CD4-positive, alpha-beta T cell treated with Interleukin-12 subunit alpha and Interleukin-12 subunit beta, for 1 hour (primary cell): ENCODE results near the gene CACNB1.

Source experiments
- DNase-seq: peaks from one replicate; pipeline ENCODE4 v3.0.0-alpha.2; 2020

The CACNB1 gene

DNA sequence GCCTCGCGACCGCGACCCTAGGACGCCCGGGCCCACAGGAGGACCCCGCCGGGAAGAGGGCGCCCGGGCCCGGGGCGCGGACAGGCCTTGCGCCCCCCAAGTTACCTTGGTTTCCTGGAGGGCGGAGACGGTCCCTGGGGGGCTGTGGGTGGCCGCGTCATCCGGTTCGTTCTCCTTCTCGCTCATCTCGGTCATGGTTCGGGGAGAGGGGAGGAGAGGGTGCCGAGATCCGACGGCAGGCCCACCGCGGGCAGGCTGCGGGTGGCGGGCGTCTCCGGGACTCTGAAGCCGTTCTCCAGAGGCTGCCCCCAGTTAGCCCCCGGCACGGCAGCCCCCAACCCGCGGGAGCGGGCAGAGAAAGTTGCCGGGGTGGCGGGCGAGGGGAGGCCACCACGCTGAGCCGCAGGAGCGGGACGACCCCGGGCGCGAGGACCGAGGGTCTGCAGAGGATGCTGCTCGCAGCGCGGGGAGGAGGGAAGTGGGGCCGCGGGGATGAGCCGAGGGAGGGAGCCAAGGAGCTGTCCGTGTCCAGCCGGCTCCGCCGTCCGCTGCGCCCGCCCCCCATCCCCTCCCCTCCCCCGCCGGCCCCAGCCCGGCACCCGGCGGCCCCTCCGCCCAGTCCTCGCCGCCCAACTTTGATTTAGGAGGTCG, 28.0 kb upstream of the CACNB1 start, which contains the start of gene STAC2:
TSS of gene STAC2 (minus strand) at position 638 of the 651 bp plus-strand sequence. CDS start at position 195, 443 bp downstream.
- no peak for DNase-seq

DNA sequence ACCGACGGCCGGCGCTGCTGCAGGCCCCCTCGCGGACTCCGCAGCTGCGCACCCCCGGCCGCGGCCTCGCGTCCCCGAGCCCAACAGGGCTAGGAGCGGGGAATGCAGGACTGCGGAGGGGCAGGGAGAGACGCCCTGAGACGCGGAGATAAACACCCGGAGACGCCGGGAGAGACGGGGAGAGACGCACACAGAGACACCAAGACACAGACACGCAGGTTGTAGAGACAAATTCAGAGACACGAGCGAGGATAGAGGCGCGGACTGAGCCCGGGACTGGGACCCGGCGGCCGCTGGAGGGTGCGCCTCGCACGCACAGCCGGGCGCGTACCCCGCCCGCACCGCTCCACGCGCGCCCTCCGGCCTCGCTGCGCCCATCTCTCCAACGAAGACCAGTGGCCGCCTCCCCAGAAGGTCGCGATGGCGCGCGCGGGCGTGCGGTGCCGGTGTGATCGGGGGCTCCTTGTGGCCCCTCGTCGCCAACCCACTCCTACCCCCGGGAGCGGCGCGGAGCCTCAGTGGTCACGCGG, 27.4 kb upstream of the CACNB1 start:
- no peak for DNase-seq

GRCh38 chr17:39223907-39224777, 26.7 kb upstream of the CACNB1 start:
- DNase-seq, result no peak

GRCh38 chr17:39222866-39223834, 25.7 kb upstream of the CACNB1 start:
- DNase-seq, result no peak

DNA sequence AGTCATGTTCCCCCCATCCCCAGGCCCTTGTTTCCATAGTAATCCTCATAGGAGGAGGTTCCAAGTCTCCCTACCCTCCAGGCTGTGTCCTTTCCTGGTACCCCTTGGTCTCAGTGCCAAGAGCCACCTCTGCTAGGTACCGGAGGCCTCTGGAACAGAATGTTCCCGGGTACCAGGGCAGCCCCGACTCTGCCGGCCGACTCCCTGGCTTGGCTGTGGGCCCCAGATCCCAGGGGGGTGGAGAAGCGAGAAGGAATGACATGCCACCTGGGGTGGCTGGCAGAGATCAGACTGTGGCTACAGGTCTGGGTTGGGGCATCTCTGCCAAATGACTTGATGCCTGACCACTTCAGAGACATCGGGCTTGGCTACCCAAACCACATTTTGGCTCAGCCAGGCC, 24.7 kb upstream of the CACNB1 start:
- DNase-seq, result no peak

DNA sequence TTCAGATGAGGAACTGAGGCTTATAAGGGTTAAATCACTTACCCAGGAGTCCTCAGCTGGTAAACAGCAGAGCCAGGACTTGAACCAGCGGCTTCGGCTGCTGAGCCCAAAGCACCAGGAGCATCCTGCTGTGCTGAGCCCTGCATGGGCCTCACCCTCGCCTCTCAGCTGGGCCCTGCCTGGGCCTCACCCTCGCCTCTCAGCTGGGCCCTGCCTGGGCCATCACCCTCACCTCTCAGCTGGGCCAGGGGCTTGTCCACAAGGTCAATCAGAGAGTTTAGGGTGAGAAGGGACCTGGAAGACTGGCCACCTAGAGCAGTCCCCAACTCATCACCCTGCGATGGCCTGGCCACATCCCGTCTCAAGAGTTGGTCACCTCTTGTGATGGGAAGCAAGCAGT, 24.1 kb upstream of the CACNB1 start:
- DNase-seq, result no peak

DNA sequence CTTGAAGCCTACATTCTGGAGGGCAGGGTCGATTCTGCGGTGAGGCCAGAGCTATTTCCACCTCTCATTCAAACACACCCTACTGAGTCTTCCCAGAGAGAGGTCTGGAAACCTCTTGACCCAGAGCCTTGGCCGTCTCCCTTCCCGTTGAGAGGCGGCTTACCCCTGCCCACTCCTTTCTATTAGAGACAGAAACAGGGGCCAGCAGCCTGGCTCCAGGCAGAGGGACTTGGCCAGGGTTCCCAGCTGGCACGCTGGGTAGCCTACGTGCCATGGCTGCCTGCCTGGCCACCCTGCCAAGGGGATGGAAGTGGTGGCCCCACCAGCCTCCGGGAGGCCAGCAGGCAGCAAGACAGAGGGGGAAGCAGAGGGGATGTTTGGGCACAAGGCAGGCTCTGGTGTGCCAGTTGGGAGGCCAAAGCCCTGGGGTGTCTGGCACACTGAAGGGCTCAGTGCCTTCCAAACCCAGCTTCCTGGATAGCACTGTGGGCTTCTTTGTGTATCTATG, 22.2 kb upstream of the CACNB1 start:
- no peak for DNase-seq

DNA sequence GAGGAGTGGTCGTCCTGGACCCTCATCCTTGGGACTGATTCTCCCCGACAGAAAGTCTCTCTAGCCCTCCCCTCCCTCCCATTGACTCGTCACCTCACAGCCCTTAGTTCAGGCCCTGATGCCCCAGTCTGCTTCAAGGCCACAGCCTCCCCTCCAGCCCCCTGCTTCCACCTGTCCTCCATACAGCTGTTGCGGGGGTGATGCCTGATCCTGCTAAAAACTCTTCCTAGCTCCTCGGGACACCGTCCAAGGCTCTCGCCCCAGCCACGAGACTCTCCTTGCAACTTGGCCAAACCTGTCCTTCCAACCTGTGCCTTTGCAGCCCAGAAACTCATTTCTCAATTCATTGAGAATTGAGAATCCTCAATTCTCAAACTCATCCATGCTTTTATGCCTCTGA, 21.4 kb upstream of the CACNB1 start:
- no peak for DNase-seq

DNA sequence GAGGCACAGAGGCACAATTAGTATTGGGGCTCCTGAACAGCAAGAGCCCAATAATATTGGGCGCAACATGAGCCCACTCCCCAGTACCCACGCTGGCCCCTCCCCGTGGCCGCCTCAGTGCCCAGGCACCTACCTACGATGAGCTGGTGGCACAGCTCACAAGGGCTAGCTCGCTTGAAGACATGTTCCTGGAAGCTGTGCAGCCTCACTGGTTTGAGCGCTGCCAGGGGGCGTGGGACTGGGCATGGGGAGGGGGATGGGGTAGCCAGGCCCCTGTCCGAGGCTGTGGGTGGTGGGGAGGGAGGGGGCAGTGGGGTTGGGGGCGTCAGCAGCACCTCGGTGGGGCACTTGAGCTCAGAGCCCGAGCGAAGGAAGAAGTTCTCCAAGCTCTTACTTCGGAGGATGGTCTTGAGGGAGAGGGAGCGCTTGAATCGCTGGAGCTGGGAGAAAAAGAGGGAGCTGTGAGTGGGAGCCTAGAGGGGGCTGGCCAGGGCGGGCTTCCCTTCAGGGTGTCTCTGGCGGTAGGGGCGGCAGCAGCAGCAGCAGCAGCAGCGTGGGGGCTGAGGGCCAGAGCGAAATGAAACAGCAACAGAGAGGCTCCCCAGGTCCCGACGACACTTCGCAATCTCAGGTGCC, 20.4 kb upstream of the CACNB1 start:
- DNase-seq, result no peak

GRCh38 chr17:39213852-39214251, 16.4 kb upstream of the CACNB1 start:
- no peak for DNase-seq

- DNase-seq, result no peak
Measured at GRCh38 chr17:39212841-39213480, 15.5 kb upstream of the CACNB1 start.

DNA sequence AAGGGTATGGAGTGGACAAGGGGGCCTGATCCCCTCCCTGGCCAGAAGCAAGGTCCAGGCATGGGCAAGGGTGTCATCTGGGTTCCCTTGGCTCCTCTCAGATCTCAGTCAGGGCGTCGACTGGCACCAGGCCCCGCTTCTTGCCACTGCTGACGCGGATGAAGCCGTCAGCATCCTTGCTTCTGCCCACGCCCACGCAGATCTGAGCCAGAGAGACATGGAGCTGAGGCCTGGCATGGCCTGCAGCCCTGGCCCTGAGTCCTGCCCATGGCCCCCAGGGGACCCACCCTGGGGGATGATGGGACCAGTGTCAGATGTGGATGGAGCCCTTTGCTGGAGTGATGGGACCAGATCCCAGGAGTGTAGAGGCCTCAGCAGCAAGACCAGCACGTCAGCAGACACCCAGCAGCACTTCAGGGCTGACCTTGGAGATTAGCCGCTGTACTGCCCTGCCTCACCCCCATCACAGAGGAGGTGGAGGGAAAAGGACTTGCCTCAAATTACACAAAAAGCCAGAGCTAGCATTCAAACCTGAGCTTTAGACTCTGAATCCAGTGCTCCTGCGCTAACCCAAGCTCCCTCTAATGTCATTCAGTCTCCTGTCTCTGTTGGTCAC, 14.8 kb upstream of the CACNB1 start:
- DNase-seq, result no peak

GRCh38 chr17:39210093-39210434, 12.6 kb upstream of the CACNB1 start:
- DNase-seq, result no peak

DNA sequence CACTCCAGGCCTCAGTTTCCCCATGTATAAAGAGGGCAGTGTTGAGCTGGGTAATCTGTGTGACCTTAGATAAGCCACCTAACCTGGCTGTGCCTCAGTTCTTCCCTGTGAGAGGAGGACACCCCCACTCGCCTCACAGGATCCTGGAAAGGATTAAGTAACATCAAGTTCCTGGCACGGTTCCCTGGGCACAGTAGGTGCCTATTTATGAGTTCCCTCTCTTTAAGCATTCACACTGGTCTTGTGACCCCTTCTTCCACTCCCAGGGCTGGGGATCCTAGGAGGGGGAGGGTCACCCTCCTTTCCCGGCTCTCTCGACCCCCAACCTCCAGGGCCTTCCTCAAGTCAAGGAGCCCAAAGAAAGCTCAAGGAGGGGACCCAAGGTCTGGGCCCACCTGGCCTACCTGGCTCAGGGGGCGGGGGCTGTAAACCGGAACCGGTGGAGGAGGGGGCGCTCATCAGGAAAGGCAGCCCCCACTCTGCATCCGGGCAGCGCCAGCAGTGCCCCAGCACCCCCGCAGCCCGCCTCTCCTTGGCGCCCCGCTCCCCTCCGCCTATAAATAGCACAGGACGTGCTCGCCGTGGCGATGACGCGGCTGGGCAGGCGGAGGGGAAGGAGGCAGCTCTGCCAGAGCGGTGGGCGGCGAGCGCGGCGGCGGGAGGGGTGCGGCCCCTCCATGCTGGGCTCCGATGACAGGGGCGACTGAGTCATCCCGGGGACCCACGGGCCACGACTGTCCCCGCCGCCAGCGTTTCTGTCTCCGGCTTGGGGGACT, 12.0 kb upstream of the CACNB1 start:
- DNase-seq, result peak; percentile 76

DNA sequence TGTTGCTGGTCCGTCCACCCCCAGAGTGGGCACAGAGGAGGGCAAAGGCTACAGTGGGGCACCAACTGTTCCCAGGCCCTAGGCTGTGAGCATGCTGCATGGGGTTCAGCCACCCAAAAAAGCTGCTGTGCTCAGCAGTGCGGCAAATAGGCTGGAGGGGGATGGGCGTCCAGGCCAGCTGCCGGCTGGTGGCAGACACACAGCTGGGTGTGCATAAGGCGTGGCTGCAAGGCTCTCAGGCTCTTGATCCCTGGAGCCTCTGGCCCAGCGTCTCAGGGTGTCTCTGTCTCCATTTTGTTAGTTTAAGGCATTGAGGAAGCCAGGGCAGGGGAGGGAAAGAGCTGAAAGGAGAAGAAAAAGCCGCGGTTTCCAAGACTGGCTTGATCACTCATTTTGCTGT, 11.4 kb upstream of the CACNB1 start:
- no peak for DNase-seq

DNA sequence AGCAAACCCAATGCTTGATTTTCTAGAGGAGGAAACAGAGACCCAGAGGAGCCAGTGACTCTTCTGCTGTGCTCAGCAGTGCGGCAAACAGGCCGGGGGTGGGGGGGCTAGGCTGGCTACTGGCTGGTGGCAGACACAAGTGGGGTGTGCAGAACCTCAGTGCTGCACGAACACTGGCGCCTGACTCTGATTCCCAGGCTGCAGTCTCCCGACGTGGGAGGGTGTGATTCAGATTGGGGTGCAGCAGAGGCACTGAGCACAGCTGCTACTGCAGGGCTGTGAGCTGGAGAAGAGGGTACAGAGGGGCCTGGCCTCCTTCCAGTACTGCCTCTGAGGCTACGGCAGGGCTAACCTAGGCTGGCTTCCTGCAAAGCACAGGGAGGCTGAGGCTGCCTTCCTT, 10.7 kb upstream of the CACNB1 start:
- DNase-seq, result no peak

DNA sequence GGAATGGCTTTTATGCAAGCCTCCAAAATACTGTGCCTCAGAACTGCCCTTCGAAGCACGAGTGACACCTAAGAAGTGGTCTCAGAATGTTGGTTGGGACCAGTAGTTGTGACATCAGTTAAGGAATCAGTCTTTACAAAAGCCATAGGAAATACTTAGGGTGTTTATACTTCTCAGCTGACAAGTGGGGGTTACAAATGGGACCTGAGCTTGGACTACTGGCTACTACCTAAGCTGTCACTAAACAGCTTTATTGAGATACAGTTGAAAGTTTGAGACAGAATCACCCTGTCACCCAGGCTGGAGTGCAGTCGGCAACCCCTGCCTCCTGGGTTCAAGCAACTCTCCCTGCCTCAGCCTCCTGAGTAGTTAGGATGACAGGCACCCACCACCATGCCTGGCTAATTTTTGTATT, 7.7 kb upstream of the CACNB1 start:
- no peak for DNase-seq

- DNase-seq, result no peak
Measured at GRCh38 chr17:39204245-39204644, 6.8 kb upstream of the CACNB1 start.

- DNase-seq, result no peak
Measured at GRCh38 chr17:39200957-39201510, 3.6 kb upstream of the CACNB1 start.
